Left renal cortex interstitium (tissue), 4 donors: ENCODE measurements around the gene CZIB. TPM values are rescaled to one million over a fixed set of nuclear protein-coding genes. Genes with fewer than 3 reads are reported as not detected.
A peak's percentile ranks its signal among the peaks of the same experiment; 100 is the strongest.

Experiments used
- DNase-seq, 4 donors: peaks; one replicate each; pipeline ENCODE4 v3.0.0-alpha.2; 2013; ENCODE audit warnings: low read depth in 4 of 4, low spot score in 2 of 4, missing footprints in 1 of 4
- polyA plus RNA-seq, 4 donors: library from polyadenylated mRNA; unstranded; fragments of 120-200 nt; gene quantifications; one replicate each; pipeline ENCODE4 v1.2.1, GENCODE V29; 2013; ENCODE audit not compliant: insufficient read length in 4 of 4

The CZIB gene
- 10 to 100 TPM; 81.1 to 90.8 (median 87.3) TPM for polyA plus RNA-seq

DNA sequence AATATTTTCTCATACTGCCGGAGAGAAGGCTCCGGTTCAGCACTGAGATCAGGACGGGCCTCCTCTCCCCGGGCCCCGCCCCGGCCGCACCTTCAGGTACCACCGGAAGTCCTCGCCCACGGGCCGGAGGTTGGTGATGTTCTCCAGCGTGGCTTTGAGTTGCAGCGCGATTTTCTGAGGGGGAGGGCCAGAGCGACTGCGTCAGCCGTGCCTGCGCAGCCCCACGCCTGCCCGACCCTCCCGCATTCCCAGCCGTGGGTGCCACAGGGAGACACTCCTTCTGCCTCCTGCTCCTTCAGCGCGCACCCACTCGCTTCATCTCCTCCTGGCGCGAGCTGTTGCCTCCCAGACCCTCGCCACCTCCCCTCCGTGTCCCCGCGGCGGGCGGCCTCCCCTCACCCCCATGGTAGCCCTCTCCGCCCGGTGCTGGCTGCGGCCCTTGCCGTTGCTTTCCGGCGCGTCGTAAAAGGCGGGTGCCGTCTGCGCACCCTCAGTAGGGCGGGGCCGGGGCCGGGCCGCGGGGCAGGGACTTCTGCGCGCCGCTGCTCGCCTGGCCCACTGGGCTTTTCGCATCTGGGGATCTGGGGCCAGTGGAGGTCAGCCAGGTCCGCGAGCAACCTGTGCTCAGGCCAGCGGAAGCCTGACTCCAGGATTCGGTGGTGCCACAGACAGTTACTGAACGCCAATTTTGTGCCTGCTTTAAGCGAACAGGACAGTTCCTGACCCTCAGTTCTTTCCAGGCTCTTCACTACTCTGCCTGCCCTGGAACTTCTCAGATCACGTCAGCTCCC lies at the start of gene CZIB:
TSS of gene CZIB (minus strand) at position 464 of the 791 bp plus-strand sequence. CDS start at position 405, 59 bp downstream.
- DNase-seq: peak; percentile 75 to 90 (median 83)

DNA sequence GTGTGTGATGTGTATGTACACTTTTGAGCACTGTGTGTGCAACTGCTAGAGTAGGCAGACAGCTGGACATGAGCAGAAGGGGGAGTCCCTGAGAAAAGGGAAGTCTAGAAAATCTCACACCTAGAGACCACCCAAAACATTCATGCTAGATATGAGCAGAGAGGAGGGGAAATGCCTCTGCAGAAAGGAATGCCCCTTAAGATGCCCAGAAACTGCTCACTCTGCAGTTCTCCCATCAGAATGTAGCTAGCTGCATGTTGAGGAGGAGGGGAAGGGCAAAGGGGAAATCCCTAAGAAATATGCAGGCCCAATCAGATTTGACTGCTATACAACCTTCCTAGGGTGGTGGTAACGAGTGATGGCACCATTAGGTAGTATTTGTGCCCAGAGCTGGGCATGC lies 49.7 kb upstream of the CZIB start:
- DNase-seq: no peak

DNA sequence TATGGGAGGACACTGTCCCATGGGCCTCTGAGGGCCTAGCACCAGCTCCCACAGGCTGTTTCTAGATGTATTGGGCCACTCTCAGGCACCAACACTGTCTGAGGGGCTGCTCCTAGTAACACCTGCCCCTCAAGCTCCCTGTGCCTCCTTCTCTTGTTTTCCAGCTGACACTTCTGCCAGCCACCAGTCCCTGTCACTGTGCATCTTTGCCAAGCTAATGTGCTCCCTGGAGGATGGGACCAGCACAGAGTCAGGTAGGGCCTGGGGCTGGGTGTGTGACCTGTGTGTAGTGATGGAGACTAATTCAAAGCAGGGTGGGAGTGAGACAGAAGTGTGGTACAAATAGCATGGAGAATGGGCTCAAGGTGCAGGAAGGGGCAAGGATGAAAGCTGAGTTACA lies 47.3 kb upstream of the CZIB start:
- no peak for DNase-seq

DNA sequence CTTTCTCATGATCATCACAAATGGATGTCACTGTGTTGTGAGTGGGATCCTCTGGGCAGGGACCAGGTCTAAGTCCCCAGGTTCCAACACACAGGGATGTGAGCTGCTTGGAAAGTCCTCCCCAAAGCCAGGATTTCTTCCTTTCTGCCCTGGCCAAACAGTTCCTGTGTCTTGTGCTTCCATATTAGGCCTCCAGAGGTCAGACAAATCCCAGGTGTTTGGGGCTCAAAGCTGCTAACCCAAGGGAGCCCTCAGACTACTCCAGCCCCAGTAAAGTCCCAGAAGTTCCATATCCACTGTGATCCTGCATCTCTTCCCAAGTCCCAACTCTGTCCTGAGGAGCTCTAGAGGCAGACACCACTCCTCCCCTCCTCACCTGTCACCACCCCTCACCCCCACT lies 45.6 kb upstream of the CZIB start:
- DNase-seq: no peak

DNA sequence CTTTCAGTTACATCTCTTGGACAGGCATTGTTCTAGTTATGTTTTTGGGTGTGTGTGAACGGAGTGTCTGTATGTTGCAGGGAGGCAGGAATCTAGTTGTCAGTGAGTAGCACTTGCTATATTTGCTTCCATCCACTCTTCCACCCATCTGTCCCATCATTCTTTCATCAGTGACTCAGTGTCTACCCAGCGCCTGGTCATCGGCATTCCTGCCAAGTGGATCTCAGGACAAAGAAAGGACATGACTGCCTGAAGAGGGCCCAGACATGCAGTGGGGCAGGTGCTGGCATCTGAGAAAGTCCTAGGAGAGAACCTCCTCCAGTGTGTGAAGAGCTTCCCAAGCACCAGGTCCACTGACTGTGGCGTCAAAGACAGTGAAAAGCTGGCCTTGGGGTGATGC lies 45.1 kb upstream of the CZIB start:
- no peak for DNase-seq

DNA sequence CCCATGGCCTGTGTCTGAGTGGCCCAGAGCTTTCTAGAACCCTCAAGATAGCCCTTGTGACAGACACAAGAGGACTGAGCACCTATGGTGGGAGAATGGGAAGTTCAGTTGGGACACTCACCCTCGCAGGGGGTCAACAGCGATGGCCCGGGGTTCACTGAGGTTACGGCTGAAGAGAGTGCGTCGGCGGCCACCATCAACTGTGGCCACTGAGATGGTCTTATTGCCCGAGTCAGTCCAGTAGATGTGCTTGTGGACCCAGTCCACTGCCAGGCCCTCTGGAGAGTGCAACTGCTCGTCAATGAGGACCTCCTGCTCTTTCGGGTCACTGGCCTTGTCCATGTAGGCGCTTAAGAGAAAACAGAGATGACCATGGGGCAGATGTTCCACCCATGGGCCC lies 43.6 kb upstream of the CZIB start:
- no peak for DNase-seq

DNA sequence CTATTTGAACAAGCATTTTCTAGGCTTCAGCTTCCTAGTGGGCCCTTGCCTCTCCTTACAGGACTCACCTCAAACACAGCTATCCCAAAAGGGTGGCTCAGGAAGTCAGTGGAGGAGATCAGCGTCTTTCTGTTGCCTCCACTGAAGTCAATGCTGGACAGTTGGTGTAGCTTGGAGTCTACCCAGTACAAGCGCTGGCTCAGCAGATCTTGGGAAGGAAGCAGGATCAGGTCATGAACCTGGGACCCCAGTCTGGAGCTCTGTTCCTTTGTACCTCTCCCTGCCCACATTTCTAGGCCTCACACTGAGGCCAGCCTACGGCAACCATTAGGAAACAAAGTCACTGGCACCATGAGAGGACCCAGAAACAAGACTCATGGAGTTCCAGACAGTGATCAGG lies 41.6 kb upstream of the CZIB start:
- no peak for DNase-seq

DNA sequence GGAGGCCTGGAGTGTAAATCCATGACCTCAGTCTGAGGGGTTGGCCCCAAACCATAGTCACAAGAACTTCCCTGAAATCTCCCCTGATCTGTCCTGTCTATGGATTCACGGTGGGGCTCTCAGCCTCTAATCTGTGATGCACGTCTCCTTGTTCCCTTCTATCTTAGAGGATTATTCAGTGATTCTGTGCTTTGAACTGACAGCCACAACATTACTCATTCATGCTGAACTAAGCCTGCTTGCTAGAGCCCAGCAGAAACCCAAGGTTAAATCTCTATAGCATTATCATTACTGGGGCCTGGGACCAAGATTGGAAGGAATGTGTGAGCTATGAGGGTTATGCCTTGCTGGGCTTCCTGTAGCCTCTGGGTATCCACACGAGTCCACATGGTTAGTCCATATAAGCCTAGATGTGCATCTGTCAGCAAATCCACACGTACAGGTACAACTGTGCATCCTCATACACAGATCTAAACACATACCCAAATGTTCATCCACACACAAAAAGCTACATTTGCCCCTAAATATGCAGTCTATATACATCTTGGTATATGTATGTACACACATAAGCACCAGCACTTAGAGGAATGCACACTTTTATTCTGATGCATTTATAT lies 40.3 kb upstream of the CZIB start:
- DNase-seq: no peak

DNA sequence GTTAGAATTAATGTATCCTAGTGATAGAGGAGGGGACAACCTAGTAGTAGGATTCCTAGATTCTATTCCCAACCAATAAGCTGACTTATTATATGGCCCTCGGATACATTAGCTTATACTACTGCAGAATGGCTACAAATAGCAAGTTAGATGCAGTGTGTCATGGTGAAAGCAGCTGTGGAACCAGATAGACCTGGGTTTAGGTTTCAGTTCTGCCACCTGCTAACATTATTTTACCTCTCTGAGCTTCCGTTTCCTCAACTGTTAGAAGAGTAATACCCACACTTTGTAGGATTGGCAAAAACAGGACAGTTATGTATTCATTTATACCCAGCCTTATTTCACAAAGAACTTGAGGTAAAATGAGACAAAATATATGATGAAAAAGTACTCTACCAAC lies 39.5 kb upstream of the CZIB start:
- no peak for DNase-seq

DNA sequence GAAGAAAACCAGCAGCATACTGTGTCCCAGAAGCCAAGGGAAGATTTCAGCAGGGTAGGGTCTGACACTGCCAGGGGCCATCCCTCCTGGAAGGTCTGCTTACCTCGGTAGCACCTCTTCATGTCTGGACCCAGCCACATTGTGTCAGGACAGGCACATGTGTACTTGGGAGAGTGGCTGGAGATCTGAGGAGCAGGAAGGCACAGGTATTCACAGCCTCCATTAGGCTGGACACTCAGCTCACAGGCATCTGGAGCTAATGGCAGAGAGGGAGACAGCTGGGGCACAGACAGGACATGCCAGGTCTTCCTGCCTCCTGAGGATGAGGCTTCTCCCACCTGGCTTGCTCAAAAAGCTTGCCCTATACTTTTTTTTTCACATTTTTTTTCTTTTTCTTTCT lies 37.8 kb upstream of the CZIB start:
- no peak for DNase-seq

DNA sequence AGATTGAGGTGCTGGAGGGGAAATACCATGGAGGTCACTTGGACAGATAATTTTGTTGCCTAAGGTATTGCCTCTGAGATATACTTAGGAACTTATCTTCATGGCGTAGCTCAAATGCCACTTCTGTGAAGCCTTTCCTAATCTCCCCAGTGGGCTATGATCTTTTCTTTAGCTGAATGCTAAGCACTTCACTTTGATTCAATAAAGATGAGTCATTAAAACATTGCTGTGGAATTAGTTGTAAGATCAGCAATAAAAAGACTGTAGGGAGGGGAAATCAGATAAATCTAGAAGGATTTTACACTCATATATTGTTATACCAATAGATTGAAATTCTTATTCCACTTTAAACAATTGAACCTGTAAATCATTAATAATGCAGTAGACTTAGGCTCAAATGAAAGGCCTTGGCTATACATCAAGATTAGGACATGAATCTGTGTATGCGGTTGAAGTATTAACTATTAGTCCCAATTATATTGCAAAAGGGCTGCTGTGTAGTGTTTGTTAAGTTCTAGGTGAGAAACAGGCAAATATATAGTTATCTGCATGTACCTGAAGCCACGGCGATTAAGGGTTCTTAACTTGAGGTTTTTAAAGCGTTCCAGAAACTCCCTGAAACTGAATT lies 37.1 kb upstream of the CZIB start:
- DNase-seq: no peak

DNA sequence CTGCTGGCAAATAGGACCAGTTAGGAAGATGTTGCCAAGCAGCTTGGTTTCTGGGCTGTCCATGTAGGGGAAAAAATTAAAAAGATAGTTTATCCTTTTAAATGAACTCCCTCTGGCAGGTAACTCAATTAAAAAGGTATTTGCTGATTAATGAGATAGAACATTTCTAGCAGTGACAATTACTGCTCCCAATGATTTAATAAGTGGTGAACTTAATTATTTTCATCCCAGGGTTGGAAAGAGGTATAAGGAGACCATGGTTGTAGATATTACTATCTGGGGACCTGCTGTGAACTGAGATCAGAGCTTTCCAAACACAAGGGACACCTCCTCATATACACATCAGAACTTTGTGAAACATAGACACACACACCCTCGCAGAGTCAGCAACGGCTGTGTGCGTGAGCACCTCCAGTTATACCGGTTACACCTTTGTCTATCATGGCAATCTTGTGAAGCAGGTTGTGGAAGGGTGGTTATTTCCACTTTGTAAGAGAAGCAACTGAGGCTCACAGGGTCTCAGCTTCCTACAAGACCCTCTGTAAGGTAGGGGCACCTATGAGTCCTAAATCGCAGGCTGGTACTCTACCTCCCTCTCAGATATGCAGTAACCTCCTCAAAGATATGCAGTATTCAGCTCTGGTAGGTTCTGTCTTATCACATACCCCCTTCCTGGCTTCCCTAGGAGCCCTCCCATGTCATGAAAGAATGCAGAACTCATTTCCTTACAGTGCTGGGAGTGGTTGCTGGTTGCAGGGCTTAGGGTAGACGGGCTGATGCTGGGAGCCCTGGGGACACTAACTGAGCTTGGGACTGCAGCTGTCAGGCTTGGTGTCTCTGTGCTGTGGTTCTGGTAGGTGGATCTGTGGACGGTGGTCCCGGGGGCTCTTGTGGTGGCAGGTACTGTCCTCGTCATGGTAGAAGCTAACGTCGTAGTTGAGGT lies 36.3 kb upstream of the CZIB start:
- DNase-seq: no peak

DNA sequence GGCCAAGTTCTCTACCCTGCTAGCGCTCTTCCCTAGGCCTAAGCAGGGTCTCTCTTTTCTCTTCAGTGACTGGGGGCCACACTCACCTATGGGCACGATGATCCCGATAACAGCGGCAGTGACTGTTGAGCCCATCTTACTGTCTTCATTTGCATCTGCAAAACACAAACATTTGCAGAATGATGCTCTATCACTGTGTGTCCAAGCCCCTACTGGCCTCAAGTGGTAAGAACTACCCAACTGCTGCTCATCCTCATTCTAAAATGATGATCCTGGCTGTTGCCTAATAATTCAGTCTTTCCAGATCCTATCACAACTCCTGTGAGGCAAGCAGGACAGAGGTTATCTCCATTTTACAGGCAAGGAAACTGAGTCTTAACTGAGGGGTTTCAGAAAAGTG lies 34.6 kb upstream of the CZIB start:
- no peak for DNase-seq

DNA sequence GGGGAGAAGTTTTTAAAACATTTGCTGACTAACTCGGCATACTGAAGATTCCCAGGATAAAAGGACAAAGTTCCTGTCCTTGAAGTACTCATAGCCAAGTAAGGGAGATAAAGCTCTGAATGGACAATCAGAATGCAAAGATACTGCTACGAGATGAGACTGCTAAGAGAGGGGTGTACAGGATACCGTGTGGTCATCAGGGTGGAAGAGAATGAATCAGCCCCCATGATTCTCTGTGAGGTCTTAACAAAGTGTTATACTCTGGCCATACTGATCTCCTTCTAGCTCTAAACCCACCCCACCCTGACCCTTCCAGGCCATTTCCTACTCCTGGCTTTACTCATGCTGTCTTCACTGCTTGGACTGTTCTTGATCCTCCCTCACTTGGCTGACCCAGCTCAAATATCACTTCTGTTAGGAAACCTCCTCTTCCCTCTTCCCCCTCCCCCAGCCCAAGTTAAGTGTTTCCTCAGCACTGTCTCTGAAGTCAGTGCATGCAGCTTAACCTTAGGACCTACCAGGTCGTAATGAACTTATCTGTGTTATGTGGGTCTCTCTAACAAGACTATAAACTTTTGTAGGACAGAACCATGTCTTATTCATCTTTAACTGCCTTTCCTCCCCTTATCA lies 33.7 kb upstream of the CZIB start:
- no peak for DNase-seq

DNA sequence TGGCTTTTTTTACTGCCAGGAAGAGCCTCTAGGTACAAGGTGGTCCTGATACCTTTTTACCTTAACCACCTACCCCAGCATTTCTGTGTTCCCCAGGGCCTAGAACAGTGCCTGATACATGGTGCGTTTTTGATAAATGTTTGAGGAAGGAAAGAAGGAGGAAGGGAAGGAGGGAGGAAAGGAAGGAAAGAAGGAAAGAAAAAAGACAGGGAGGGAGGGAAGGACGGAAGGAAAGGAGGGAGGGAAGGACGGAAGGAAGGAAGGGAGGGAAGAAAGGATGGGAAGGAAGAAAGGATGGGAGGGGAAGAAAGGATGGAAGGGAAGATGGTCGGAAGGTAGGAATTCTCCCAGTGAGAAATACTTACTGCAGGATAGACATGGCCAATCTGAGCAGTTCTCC lies 29.9 kb upstream of the CZIB start:
- DNase-seq: no peak

DNA sequence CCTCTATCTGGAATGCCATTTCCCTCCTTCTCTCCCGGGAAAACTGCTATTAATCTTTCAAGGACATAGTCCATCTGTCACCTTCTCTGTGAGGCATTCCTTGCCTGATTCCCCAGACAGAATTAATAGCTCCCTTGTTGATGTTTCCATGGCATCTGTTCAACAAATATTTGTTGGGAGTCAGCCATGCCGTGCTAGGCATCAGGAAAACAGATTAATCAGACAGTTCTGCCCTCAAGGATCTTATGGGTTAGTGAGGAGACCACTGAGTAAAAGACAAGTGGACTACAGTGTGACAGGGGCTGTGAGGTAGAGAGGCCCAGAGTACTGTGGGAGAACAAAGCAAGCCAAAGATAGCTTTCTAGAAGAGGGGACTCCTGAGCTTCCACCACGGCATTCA lies 29.3 kb upstream of the CZIB start:
- DNase-seq: no peak

DNA sequence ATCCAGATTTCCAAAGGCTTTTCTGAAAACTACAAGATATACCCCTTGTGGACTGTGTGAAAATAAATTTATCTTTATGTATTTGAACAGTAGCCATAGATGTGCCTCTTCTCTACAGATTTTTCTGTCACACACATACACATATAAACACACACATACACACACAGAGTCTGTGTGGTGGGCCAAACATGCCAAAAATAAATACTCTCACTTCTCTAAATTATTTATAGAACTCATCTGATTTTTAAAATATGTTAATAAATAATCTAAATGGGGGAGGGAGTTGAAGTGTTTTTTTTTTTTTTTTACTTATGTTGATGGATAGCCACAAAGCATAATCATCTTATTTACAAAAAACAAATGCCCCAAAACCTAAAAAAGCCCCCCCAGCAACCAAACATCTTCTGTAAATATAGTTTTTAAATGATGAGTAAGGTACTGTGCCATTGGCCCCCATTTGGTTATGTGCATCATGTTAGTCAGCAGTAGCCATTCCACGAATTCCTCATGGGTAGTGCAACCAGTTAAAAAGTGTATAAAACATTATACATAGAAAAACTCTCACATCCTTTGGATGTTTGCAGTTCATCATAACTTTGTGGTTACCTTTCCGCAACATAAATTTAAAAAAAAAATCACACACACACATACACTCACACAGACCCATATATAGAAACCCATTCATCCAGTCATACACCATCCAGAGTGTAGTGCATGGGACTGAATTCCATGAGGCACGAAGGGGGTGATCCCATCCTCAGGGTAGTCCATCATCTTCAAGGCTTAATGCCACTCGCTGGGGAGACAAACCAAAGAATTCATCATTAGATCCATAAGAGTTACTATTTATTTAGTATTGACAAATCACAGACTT lies 26.1 kb upstream of the CZIB start:
- DNase-seq: no peak

DNA sequence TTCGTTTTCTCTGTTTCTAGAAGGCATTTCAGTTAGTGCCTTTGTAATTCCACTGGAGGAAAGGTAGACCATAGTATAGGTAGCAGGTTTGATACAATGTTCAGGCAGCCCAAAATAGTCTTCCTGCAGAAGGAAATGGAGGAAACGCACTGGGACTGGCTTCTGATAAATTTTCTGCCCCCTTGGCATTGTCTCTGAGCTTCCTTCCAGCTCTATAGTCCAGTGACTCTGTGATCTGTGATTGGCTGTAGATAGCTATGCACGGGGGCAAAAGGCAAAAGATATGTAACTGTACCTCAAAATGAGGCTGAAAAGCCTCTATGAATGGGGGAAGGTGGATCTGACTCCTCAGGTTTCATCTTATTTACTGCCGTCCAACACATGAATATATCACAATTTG lies 23.7 kb upstream of the CZIB start:
- DNase-seq: no peak

DNA sequence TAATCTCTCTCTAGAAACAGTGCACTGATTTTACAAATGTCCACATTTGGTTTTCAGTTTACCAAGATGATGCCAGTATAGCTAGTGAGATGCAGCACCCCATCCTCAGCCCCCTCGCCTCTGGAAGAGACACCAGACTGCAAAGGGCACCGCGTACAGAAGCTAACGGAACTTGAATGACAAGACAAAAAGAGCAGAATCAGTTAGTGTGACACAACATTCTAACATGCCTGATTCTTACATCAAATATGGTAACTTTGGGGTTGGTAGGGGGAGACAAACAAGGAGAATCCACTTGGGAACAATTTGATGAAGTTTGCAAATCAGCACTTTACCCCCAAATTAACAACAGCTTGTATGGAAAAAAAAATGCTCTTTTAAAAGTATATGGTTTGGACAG lies 21.9 kb upstream of the CZIB start:
- DNase-seq: no peak
